AML-193 (cell line): ENCODE data around the gene NRXN2.
"Not testable (repeated sequence)": the region's sequence is repeated elsewhere in the genome, so short reads cannot be mapped to it uniquely, and the experiment has no call there.

ENCODE experiments used
- DNase-seq, 2 experiments: peaks; one replicate each; lab custom pipeline; 2025; lab: John Stamatoyannopoulos, UW

Gene NRXN2

DNA sequence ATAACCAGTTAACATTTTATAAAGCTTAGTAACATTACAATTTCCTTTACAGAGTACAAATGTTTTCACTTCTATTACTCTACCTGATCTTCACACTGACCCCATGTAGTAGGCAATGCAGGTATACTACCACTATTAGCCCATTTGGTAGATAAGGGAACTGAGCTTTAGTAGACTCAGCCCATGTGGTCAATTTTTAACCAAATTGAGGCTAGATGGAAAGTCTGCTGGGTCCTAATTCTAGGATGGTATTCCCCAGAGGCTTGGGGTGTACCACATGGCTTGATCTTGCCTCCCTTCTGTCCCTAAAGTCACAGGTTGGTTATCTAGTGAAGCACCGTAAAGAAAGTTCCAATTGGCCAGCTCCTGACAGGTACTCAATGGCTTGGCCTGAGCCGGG lies 48.2 kb downstream of the NRXN2 start:
- no peak for DNase-seq

DNA sequence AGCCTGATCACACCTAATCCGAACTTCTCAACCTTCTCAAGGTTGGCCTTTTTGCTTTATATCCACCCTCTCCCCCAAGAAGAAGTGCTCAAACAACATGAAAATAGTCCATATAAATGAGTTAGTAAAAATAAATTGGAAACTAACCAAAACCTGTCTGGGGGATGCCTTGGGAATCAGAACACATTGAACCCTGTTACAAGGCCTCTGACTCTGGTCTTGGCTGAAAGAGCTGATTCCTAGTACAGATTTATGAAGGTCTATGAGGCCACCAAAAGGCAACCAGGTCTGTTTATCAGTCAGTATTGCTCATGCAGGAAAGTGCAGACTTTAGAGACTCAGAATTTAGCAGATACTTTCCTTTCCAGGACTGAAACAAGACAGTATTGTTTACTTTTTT lies 49.7 kb downstream of the NRXN2 start:
- DNase-seq = no peak

DNA sequence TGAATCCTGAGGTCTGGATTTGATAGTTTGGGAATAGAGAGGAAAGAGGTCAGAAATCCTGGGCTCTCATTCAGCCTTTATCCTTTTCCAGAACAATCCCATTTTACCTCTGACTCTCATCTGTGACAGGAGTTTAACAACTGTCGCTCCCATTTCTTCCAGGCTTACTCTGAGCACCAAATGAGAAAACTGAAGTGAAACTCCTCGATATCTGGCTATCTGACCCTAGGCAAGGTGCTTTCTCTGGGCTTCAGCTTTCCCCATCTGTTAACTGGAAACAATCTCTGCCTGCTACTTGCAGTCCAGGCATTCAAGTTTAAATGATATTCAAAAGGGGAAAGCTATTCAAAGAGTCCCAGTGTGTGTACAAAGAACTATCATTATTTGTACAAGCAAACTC lies 50.1 kb downstream of the NRXN2 start:
- no peak for DNase-seq

DNA sequence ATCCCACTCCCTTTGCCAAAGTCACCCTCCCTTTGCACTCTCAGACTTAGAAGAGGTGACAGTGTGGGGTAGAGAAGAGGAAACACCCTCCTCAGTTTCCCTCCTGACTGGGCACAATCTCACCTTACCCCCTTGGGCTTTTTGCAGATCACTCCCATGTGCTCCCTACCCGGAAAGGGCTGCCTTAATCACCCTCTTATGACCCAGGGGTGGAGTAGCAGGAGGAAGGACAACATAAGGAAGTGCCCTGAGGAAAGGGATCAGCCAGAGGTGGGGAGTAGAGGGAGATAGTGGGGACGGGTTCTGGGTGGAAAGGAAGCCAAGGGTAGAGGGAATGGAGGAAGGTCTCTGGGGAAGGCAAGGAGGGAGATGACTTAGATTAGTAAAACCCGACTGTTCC lies 52.0 kb downstream of the NRXN2 start:
- no peak for DNase-seq

DNA sequence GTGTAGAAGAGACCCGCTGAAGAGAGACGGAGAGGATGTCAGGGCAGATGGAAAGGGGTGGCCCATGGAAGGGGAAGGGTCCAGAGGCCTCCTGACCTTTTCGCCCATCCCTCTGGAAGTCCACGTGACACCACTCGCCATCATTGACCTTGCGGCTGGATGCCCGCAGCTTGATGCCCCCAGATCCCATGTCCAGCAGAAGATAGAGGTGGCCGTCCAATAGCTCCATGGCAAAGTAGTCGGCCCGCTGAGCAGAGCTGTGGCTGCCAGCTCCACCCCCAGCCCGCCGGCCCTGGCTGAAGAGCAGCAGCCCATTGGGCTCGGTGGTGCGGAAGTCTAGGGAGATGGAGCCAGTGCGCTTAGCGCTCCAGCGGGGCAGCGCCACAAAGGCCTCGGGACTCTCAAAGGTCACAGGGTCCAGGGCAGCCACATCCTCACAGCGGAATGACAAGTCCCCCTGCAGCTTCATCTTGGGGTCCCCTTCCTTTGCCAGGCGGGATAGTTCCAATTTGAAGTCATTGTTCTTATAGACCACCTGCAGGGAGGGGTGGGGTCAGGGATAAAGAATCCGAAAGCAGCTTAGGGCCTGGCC lies 55.7 kb downstream of the NRXN2 start:
- DNase-seq = no peak

DNA sequence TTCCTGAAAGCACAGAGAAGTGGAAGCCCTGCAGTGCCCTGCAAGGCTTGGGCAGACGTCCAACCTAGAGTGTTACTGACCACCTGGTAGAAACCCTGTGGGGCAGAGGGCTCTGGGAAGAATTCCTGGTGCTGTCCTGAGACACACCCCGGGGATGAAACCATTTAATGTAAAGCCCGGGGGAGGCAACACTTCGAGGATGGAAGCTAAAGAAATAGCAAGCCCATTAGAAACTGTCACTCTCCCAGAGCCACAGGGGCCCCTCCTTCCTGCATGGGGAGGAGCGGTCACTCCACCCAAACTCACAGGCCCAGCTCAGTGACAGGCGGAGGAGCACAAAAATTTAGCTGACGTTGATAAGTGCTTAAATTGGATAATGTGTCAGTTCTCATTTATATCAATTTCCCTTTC lies 57.6 kb downstream of the NRXN2 start:
- DNase-seq = no peak

DNA sequence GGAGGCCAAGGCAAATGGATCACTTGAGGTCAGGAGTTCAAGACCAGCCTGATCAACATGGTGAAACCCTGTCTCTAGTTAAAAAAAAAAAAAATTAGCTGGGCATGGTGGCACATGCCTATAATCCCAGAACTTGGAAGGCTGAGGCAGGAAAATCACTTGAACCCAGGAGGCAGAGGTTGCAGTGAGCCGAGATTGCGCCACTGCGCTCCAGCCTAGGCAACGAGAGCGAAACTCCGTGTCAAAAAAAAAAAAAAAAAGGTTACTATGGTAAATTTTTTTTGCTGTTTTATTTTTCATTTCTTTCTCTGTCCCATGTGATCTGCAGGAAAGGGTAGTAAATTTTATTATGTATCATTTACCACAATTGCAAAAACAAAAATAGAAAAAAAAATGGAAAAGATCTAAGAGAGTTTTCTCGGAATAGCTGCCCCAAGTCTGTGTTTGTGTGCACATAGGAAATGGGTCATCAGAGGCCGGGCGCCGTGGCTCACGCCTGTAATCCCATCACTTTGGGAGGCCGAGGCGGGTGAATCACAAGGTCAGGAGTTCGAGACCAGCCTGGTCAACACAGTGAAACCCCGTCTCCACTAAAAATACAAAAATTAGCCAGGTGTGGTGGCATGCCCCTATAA lies 58.6 kb downstream of the NRXN2 start:
- not testable (repeated sequence) for DNase-seq

DNA sequence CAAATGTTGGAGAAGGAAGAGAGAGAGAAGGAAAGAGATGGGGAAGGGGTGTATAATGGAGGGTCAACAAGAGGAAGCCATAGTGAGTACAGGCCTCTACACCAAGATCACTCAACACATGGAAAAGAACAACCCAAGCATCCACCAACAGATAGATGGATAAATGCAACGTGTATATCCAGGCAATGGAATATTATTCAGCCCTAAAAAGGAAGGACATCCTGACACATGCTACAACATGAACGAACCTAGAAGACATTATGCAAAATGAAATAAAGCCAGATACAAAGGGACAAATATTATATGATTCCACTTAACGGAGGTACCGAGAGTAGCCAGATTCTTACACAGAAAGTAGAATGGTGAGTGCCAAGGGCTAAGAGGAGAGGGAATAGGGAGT lies 59.3 kb downstream of the NRXN2 start:
- DNase-seq = no peak

DNA sequence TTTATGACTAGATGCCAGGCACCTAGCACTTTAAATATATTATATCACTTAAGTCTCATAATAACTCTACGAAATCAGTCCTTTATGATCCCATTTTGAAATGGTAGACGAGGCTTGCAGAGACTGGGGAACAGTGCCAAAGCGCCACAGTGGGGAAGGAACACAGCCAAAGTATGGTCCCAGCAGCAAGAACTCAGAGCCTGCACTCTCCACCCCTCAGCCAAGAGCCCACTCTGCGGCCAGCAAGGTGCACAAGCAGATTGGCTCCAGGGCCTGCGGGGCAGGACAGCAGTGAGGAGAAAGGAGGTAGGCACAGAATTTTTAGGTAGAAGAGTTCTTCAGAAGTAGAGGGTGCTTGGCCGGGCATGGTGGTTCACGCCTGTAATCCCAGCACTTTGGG lies 61.4 kb downstream of the NRXN2 start:
- no peak for DNase-seq

DNA sequence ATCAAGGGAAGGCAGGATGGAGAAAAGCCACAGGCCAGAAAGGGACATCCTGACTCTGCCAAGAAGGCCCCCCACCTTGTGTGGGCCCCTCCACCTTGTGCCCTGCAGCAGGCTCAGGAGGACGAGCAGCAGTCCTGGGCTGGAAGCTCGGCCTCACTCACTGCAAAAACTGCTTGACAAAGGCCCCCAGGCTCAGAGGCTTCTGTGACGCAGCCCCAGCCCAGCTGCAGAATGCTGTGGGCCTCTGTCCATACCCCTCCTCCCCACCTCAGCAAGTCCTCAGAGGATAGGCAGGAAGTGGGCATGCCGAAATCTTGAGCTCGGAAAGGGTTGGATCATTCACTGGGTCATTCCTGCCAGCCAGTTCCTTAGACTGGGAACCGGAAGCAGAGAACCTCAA lies 61.9 kb downstream of the NRXN2 start:
- DNase-seq = no peak

DNA sequence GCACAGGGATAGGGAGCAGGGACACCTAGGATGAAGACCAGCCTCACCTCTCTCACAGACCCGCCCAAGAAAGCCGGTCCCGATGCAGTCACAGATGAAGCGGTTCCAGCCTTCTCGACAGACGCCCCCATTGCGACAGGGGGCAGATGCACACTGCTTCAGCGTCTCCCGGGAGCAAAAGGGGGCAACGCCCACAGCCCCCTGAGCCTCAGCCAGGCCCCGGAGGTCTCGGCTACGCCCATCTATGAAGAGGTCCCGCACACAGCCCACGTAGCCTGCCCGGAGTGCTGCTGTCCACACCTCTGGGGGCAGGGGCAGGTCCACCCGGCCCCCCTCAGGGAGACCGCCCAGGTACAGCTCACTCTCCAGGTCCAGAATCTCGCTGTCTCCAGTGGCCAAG lies 62.3 kb downstream of the NRXN2 start:
- DNase-seq = no peak

DNA sequence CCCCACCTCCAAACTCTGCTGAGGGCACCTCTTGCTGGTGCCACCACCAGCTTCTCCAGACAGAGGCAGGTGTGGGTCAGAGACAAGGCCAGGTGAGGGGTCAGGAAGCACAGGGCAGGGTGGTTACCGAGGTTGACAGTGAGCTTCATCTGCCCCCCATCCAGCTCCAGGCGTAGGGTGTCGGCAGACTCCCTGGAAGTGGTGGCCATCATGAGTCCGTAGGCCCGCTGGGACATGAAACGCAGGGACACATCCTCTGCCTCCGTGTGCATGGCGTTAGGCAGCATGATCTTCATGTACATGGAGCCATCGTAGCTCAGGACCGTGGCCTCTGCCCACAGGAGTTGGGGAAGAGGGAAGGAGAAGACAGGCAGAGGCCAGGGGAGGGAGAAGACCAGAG lies 62.8 kb downstream of the NRXN2 start:
- no peak for DNase-seq

DNA sequence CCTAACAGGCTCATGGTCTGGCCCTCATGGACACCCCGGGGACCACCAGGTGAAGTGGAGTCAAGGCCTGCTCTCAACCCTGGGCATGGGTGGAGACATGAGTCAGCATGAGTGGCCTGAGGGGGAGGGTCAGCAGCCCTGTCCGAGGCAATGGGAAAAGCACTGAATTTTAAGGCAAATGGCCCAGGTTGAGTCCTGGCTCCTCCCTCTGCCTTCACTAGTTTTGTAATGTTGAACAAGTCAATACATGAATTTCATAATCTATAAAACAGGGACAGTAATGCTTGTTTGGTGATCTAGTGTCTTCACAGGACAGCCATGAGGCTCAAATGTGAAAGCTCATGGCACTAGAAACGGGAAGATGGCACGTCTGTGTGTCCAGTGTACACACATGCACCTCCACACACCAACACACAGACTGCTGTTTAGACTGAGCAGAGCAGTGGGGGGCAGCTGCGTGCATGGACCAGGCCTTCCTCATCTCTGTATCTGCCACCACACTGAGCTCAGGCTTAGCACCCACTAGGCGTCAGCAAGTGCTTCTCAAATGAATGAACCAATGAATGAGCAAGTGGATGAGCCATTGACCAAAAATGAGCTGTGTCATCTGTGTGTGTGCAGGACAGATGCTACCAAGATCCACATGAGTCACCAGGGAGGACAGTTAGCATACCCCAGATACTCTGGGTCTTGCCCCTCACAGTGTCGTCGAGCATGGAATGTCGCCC lies 63.4 kb downstream of the NRXN2 start:
- DNase-seq = no peak

DNA sequence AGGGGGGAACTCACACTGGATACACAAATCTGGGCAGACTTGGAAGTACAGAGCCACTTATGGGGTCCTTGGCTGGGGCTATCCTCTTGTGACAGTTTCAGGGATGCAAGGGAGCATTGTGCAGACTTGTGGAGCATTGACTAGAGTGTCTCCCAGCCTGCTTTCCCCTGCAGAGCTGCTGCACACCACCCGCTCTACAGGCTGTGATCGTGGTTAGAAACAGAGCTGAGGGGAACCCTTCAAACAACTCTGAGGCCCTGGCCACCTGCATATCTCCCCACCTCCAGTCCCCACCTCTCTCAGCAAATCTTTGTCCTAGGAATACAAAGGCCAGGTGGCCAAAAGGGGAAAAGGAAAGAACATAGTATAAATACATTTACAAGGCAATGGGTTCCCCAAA lies 64.7 kb downstream of the NRXN2 start:
- no peak for DNase-seq

DNA sequence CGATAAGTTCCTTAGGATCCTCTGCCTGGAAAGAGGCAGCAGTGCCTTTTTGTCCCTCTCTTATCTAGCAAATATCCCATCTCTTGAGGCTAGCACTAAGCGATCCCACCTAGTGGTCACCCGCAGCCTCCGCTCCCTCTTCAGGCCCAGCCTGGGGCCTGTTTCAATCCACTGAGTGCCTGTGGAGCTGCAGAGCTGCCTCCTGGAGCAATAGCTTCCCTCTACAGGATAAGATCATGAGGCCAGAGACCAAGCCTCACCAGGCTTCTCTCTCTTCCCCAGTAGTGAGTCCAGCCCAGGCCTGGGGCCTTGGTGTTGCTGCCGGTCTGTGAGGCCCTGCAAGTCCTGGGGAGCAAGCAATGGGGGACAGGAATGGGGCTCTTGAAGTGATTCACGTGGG lies 66.1 kb downstream of the NRXN2 start:
- DNase-seq = no peak

DNA sequence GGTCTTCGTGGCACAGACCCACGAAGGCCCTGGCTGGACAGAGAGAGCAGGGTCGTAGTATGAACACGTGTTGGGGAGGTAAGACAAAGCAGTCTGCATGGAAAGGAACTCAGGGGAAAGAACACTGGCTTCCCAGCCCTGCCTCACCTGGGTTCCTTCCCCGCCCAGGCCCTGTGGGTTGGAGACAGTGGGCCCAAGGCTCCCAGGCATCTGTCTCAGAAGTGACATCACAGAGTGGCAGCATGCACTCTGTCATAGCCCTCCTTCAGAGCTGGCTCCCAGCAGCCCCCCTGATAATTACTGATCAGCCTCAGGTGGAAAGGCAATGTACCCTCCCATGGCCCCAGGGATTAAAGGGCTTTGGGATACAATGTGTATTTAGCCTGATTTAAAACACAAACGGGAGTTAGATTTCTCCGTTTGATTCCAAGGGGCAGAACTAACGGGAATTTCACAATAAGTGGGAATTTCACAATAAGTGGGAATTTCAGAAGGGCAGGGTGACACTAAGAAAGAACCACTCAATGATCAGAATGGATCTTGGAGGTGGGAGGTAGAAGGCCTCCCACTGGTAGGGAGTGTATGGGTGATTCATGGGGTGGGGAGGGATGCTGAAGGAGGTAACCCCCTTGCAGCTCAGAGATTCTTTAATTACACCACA lies 66.9 kb downstream of the NRXN2 start:
- DNase-seq = no peak

DNA sequence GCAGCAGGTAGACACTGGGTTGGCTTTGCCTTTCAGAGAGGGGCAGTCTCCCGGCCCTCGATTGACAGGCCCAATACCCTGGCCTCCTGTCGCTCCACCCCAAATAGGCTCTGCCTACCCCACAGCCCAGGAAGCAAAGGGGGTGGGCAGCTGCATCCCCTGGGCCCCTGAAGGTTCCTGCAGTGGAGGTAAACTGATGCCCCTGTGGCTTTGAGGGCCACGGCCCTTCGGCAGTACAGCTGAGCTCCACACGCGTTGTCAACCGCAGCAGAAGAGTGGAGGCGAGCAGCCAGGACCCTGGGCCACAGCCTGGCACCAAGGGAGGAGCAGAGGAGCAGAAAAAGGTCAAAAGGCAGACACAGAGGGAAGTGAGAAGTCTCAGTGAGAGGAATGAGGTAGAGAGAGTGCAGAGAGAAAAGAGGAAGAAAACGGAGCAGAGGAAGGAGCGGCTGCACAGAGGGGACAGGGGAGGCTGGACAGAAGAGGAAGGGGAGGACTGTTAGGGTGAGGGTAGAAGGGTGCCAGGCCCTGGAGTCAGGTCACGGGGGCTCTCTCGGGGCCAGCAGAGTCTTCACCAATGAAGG lies 67.9 kb downstream of the NRXN2 start:
- peak; percentile 71 to 81 for DNase-seq

DNA sequence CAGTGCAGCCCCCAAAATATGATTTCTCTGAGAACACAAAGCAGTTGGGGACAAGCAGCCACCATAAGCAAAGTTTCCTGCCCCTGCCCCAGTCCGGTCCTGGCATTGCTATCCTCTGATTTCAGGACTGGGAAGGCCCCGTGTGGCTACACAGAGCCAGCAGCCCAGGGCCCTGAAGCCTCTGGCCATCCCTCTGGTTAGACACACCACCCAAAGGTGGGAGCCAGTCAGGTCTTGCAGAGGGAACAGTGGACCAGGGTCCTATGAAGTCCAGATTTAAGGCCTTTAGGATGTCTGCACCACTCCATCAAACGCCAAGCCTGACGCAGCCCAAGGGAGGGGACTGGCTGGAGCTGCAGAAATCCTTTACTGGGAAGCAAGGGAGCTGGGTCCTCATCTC lies 68.6 kb downstream of the NRXN2 start:
- no peak for DNase-seq

DNA sequence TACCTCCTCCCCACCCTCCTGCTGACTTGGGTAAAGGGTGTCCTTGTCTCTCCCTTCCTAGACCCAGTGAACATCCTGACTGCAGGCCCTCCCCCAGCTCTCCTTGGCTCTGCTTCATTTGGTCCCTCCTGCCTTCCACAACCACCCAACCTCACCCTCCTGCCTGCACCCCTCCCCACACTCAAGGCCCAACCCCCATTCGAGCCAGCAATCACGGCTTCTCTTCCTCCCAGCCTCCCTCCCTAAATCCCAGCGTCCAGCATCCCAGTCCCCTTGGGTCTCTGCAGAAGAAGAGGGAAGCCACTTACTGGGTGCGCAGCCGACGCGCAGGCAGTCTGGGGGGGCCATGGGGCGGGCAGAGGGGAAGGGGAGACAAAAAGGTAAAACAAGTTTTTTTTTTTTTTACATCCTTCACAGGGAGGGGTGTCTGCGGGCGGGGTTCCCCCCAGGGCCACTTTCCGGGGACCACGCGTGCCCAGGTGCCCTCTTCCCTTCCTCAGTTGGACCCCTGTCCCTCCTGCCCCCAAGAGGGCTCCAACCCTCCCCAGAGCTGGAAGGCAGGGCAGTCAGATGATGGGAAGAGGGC lies 69.5 kb downstream of the NRXN2 start:
- no peak for DNase-seq

DNA sequence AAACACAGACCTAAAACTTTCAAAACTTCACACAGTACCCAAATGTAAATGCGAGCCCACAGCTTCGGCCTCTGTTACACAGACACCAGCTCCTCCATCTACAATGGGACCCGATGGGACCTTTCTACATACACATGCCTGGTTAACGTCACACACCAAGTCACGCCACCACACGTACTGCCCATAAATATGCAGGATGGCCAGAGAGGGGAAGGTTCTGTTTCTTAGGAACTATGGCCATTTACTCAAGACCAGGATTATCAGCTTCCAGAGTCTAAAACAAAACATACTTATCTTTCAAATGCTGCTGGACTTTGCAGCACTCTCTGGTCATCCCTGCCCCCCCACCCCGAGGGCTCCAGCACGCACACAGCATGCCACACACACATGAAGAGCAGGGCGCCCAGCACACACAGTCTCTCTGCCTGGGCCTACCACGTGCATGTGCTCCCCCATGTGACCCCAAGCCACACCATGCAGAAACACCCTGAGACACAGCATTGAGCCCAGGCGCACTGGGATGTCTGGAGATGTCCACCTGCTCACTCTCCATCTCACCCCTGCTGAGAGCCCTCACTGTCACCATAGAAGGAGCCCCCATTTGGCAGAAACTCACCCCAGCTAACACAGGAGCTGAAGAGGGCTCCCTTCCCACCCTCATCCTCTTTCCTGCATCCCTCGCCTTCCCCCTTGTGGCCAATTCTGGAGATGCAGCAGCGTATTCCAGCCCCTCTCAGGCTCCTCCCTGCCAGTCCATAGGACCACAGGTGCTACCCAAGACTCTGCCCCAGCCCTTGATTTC lies 70.2 kb downstream of the NRXN2 start:
- peak; percentile 42 to 47 for DNase-seq

DNA sequence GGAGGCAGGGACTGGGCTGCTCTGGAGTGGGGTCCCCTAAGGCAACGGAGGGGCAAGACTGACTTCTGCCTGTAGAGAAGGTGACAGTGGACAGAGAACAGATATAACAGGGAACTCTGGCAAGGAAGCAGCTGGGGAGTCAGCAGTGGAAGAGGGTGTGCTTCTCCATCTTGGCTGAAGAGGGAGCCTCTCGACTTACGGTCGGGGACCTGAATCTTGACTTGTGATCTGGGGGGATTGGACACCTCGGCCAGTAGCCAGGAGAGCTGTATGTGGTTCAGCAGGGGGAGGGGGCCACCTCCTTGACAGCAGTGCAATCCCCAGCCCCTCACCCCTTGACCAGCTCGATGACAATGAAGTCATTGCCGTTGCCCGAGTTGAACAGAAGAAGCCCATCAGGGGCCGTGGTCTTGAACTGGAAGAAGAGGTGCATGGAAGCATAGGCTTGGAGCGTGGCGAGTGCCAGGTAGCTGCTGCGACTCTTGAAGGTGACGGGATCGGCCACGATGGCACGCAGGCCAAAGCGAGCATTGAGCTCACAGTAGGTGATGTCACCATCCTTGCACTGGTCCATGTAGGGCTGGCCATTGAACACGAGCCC lies 72.0 kb downstream of the NRXN2 start:
- DNase-seq = peak; percentile 17 to 27
